Naive thymus-derived CD8-positive, alpha-beta T cell (primary cell): ENCODE data around the gene ADGRV1. TPM values are rescaled to one million over a fixed set of nuclear protein-coding genes. Genes with fewer than 3 reads are reported as not detected.
"Not testable (repeated sequence)": the region's sequence is repeated elsewhere in the genome, so short reads cannot be mapped to it uniquely, and the experiment has no call there.

ENCODE experiments used
- ATAC-seq, 2 donors: fragments of 150-1000 bp; cut with Tn5 transposase in 1 of 2; sonication (Bioruptor Pico), chemical (Tn5 transposase) in 1 of 2; 1 replicate in 1 of 2; 2 replicates in 1 of 2; pipeline ENCODE4 v1.10.0; 2021; ENCODE audit warnings: mild to moderate bottlenecking in 2 of 2, moderate library complexity in 2 of 2
- POLR2A ChIA-PET: fragments of 350-600 bp; sonication (Branson Sonifier 250); formaldehyde crosslinking; loops from one replicate; lab custom pipeline; 2021; ENCODE audit warnings: antibody characterized with exemption; lab: Charles Lee
- DNase-seq, 10 donors: peaks; one replicate each; pipeline versions ENCODE4 v3.0.0 to v3.0.0-alpha.2; 2020 to 2022
- H3K27ac Mint-ChIP-seq, 10 donors: one replicate each; pipeline ENCODE4 v1.8.0; 2020 to 2022; ENCODE audit warnings: mild to moderate bottlenecking in 10 of 10, mixed read lengths in 10 of 10, moderate library complexity in 4 of 10, inconsistent platforms in 1 of 10
- H3K27me3 Mint-ChIP-seq, 5 donors: one replicate each; pipeline ENCODE4 v1.8.0; 2021 to 2022; ENCODE audit warnings: mixed read lengths in 5 of 5
- H3K36me3 Mint-ChIP-seq, 3 donors: one replicate each; pipeline ENCODE4 v1.8.0; 2020 to 2022; ENCODE audit warnings: mixed read lengths in 3 of 3, mild to moderate bottlenecking in 2 of 3, inconsistent platforms in 1 of 3
- H3K4me1 Mint-ChIP-seq, 4 donors: one replicate each; pipeline ENCODE4 v1.8.0; 2021 to 2022; ENCODE audit warnings: mixed read lengths in 4 of 4
- H3K4me3 Mint-ChIP-seq, 10 donors: one replicate each; pipeline ENCODE4 v1.8.0; 2020 to 2022; ENCODE audit warnings: mild to moderate bottlenecking in 10 of 10, mixed read lengths in 10 of 10, moderate library complexity in 6 of 10, inconsistent platforms in 1 of 10
- H3K9me3 Mint-ChIP-seq, 9 donors: one replicate each; pipeline ENCODE4 v1.8.0; 2020 to 2022; ENCODE audit warnings: mixed read lengths in 9 of 9, mild to moderate bottlenecking in 3 of 9, inconsistent platforms in 1 of 9, moderate library complexity in 1 of 9
- polyA plus RNA-seq, 3 donors: library from polyadenylated mRNA; unstranded; fragments of 300-500 nt; fragmentation: Illumina TruSeq; gene quantifications; one replicate each; pipeline ENCODE4 v1.2.3, GENCODE V29; 2021
- total RNA-seq, 8 experiments: library from RNA in 2 of 8; stranded (reverse) in 2 of 8; gene quantifications; one replicate each; pipeline ENCODE4 v1.2.3 and lab custom pipeline; 2021 to 2026

Gene ADGRV1
- total and polyA plus RNA-seq, 5 experiments from 2014 or later = 0.08 to 0.37 (median 0.13) TPM; not detected in 2

GRCh38 chr5:90675222-90675621 is 116.6 kb downstream of the ADGRV1 start:
- no peak for DNase-seq
- POLR2A ChIA-PET = no interaction called here
- Mint-ChIP-seq H3K4me3 (no peak overlapping the region), H3K36me3 (no peaks in the 10 kb centered on the region), H3K27ac (no peak overlapping the region), H3K9me3 (no peaks in the 10 kb centered on the region), H3K4me1 (no peaks in the 10 kb centered on the region), H3K27me3 (peaks cover 0 to 3% (median 0%) of the 10 kb centered on the region in 5 donors)
- no peak for ATAC-seq

GRCh38 chr5:90680921-90681563 is 122.4 kb downstream of the ADGRV1 start:
- no peak for DNase-seq
- Mint-ChIP-seq H3K4me1 (no peaks in the 10 kb centered on the region), H3K27me3 (peaks cover 0 to 4% (median 0%) of the 10 kb centered on the region in 5 donors), H3K9me3 (peaks cover 0 to 2% (median 0%) of the 10 kb centered on the region in 9 donors), H3K4me3 (no peak overlapping the region), H3K27ac (no peak overlapping the region), H3K36me3 (no peaks in the 10 kb centered on the region)
- ATAC-seq = no peak
- POLR2A ChIA-PET = no interaction called here

- ATAC-seq = no peak
- peaks cover 0 to 5% (median 0%) of the 10 kb centered on the region in 5 donors for H3K27me3 Mint-ChIP-seq
- POLR2A ChIA-PET = no interaction called here
- no peak overlapping the region for H3K4me3 Mint-ChIP-seq
- no peak for DNase-seq
- H3K9me3 Mint-ChIP-seq = peaks cover 0 to 2% (median 0%) of the 10 kb centered on the region in 9 donors
- H3K4me1 Mint-ChIP-seq = no peaks in the 10 kb centered on the region
- no peaks in the 10 kb centered on the region for H3K36me3 Mint-ChIP-seq
- no peak overlapping the region for H3K27ac Mint-ChIP-seq
Measured at GRCh38 chr5:90682278-90682677, 123.7 kb downstream of the ADGRV1 start.

GRCh38 chr5:90685425-90686022 is 126.9 kb downstream of the ADGRV1 start:
- Mint-ChIP-seq H3K36me3 (no peaks in the 10 kb centered on the region), H3K9me3 (peaks cover 0 to 6% (median 0%) of the 10 kb centered on the region in 9 donors), H3K27ac (no peak overlapping the region), H3K4me3 (no peak overlapping the region), H3K4me1 (no peaks in the 10 kb centered on the region), H3K27me3 (peaks cover 0 to 6% (median 0%) of the 10 kb centered on the region in 5 donors)
- ATAC-seq (no peak), DNase-seq (no peak)
- POLR2A ChIA-PET = no interaction called here

- ATAC-seq, H3K27me3 Mint-ChIP-seq, DNase-seq, H3K4me1 Mint-ChIP-seq, H3K9me3 Mint-ChIP-seq, POLR2A ChIA-PET, H3K4me3 Mint-ChIP-seq, H3K27ac Mint-ChIP-seq, H3K36me3 Mint-ChIP-seq: not testable (repeated sequence)
Measured at GRCh38 chr5:90686363-90686762, 127.8 kb downstream of the ADGRV1 start.

GRCh38 chr5:90687458-90687857 is 128.9 kb downstream of the ADGRV1 start:
- H3K4me3 Mint-ChIP-seq, POLR2A ChIA-PET, H3K27ac Mint-ChIP-seq: not testable (repeated sequence)

GRCh38 chr5:90689064-90689463 is 130.5 kb downstream of the ADGRV1 start:
- Mint-ChIP-seq H3K4me1 (no peaks in the 10 kb centered on the region), H3K27me3 (peaks cover 0 to 3% (median 1%) of the 10 kb centered on the region in 5 donors), H3K4me3 (no peak overlapping the region), H3K9me3 (peaks cover 0 to 6% (median 0%) of the 10 kb centered on the region in 9 donors), H3K27ac (no peak overlapping the region), H3K36me3 (no peaks in the 10 kb centered on the region)
- no peak for DNase-seq
- POLR2A ChIA-PET = no interaction called here
- ATAC-seq = no peak

More at GRCh38 chr5:90687458-90687857, 128.9 kb downstream of the ADGRV1 start:
- not testable (repeated sequence) for DNase-seq, H3K36me3 Mint-ChIP-seq, H3K27me3 Mint-ChIP-seq, H3K4me1 Mint-ChIP-seq, H3K9me3 Mint-ChIP-seq, ATAC-seq

- peaks cover 0 to 6% (median 0%) of the 10 kb centered on the region in 9 donors for H3K9me3 Mint-ChIP-seq
- ATAC-seq (no peak), DNase-seq (no peak)
- no peak overlapping the region for H3K4me3 Mint-ChIP-seq
- H3K4me1 Mint-ChIP-seq = no peaks in the 10 kb centered on the region
- no peak overlapping the region for H3K27ac Mint-ChIP-seq
- H3K36me3 Mint-ChIP-seq = no peaks in the 10 kb centered on the region
- POLR2A ChIA-PET = no interaction called here
- peaks cover 0 to 6% (median 3%) of the 10 kb centered on the region in 5 donors for H3K27me3 Mint-ChIP-seq
Measured at GRCh38 chr5:90690307-90690706, 131.7 kb downstream of the ADGRV1 start.

GRCh38 chr5:90691533-90691932 is 132.9 kb downstream of the ADGRV1 start:
- Mint-ChIP-seq H3K36me3 (no peaks in the 10 kb centered on the region), H3K9me3 (peaks cover 0 to 6% (median 0%) of the 10 kb centered on the region in 9 donors), H3K4me1 (no peaks in the 10 kb centered on the region), H3K27me3 (peaks cover 0 to 6% (median 3%) of the 10 kb centered on the region in 5 donors), H3K4me3 (no peak overlapping the region), H3K27ac (peak overlapping the region in 1 of 10 donors; percentile 18)
- no peak for ATAC-seq
- POLR2A ChIA-PET = no interaction called here
- DNase-seq = no peak

- H3K27me3 Mint-ChIP-seq = peaks cover 5 to 14% (median 7%) of the 10 kb centered on the region in 5 donors
- H3K36me3 Mint-ChIP-seq = no peaks in the 10 kb centered on the region
- no peaks in the 10 kb centered on the region for H3K9me3 Mint-ChIP-seq
- DNase-seq (no peak), ATAC-seq (no peak)
- H3K4me1 Mint-ChIP-seq = no peaks in the 10 kb centered on the region
- H3K27ac Mint-ChIP-seq = no peak overlapping the region
- POLR2A ChIA-PET = no interaction called here
- H3K4me3 Mint-ChIP-seq = no peak overlapping the region
Measured at GRCh38 chr5:90696153-90696552, 137.6 kb downstream of the ADGRV1 start.

GRCh38 chr5:90700299-90700698 is 141.7 kb downstream of the ADGRV1 start:
- POLR2A ChIA-PET = no interaction called here
- Mint-ChIP-seq H3K27ac (no peak overlapping the region), H3K4me1 (no peaks in the 10 kb centered on the region), H3K4me3 (no peak overlapping the region), H3K36me3 (no peaks in the 10 kb centered on the region), H3K9me3 (no peaks in the 10 kb centered on the region), H3K27me3 (peaks cover 6 to 19% (median 8%) of the 10 kb centered on the region in 5 donors)
- no peak for ATAC-seq
- DNase-seq = no peak

GRCh38 chr5:90703932-90704331 is 145.3 kb downstream of the ADGRV1 start:
- Mint-ChIP-seq H3K4me1 (no peaks in the 10 kb centered on the region), H3K9me3 (no peaks in the 10 kb centered on the region), H3K36me3 (no peaks in the 10 kb centered on the region), H3K4me3 (no peak overlapping the region), H3K27ac (no peak overlapping the region), H3K27me3 (peaks cover 4 to 17% (median 9%) of the 10 kb centered on the region in 5 donors)
- no peak for ATAC-seq
- POLR2A ChIA-PET = no interaction called here
- DNase-seq = no peak

GRCh38 chr5:90707698-90708097 is 149.1 kb downstream of the ADGRV1 start:
- H3K27me3 Mint-ChIP-seq = peaks cover 0 to 14% (median 9%) of the 10 kb centered on the region in 5 donors
- H3K27ac Mint-ChIP-seq = no peak overlapping the region
- ATAC-seq (no peak), DNase-seq (no peak)
- H3K9me3 Mint-ChIP-seq = no peaks in the 10 kb centered on the region
- no peak overlapping the region for H3K4me3 Mint-ChIP-seq
- no peaks in the 10 kb centered on the region for H3K36me3 Mint-ChIP-seq
- POLR2A ChIA-PET = no interaction called here
- no peaks in the 10 kb centered on the region for H3K4me1 Mint-ChIP-seq
